ENCODE results near the gene SLC35G6.
"Not testable (repeated sequence)": the region's sequence is repeated elsewhere in the genome, so short reads cannot be mapped to it uniquely, and the experiment has no call there.

The SLC35G6 gene

DNA sequence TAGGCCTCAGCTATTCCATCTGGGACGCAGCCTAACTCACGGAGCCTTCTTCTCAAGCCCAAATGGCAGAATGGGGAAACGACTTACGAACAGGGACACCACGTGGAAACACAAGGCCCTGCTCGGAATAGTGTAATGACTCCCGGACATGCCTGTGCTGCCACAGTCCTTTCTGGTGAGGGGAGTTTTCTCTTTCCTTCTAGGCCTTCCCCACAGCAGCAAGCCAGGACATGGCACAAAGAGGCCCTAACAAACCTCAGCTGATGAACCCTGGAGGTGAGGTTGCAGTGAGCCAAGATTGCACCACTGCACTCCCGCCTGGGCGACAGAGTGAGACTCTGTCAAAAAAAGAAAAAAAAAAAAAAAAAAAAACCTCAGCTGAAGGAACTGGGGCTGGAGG lies 17.2 kb upstream of the SLC35G6 start:
- Histone ChIP-seq H3K36me3 (ENCODE audit: control insufficient read depth, low read depth, low read length) (no peaks in the 10 kb centered on the region), H3K4me1 (ENCODE audit: control insufficient read depth, low read depth, low read length) (peaks cover 6% of the 10 kb centered on the region), H3K9ac (ENCODE audit: low read length) (no peak overlapping the region), H3K27me3 (ENCODE audit: control insufficient read depth, insufficient read depth, low read length) (no peaks in the 10 kb centered on the region), H3K9me3 (ENCODE audit: control insufficient read depth, low read depth, low read length) (no peaks in the 10 kb centered on the region), H3K27ac (ENCODE audit: low read length) (no peak overlapping the region), H3K4me3 (ENCODE audit: low read length) (no peak overlapping the region)

DNA sequence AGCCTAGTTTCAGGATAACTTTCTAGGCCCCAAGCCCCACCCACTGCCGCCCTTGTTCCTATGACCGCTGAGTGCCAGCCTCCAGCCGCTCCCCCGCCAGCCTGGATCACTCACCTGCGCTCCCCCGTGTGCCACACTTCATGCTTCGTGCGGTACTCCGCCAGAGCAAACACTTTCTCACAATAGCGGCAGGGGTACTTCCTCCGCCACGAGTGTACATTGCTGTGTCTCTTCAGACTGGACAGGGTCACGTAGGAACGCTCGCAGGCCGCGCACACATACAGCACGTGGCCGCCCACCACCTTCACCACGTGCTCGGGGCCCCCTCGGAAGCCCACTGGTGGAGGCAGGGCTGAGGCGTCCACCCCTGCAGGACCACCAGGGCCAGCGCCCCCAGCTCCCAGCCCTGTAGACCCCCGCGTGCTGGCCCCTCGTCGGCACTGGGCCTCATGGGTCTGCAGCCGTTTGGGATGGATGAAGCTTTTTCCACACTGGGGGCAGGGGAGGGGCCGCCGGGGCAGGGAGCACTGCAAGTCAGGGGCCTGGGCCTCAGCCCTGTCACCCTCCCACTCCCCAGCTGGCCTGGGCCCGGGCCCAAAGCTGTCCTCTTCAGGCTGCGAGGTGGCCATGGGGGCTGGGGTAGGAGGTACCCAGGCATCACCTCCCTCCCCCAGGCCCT lies 15.5 kb upstream of the SLC35G6 start:
- Histone ChIP-seq H3K4me1 (ENCODE audit: control insufficient read depth, low read depth, low read length) (peaks cover 5% of the 10 kb centered on the region), H3K27ac (ENCODE audit: low read length) (no peak overlapping the region), H3K9ac (ENCODE audit: low read length) (no peak overlapping the region), H3K9me3 (ENCODE audit: control insufficient read depth, low read depth, low read length) (no peaks in the 10 kb centered on the region), H3K4me3 (ENCODE audit: low read length) (no peak overlapping the region), H3K36me3 (ENCODE audit: control insufficient read depth, low read depth, low read length) (no peaks in the 10 kb centered on the region), H3K27me3 (ENCODE audit: control insufficient read depth, insufficient read depth, low read length) (no peaks in the 10 kb centered on the region)

DNA sequence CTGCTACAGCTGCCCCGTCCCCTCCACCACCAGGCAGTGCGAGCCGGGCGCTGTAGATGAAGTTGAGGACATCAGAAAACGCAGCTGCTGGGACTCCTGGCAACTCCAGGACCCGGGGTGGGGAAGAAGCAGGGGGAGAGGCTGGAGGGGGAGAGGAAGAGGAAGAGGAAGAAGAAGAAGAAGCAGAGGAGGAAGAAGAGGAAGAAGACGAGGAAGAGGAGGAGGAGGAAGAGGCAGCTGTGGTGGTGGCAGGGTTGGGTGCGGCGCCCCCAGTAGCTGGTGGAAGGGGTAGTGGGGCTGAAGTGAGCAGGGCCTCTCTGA lies 15.0 kb upstream of the SLC35G6 start:
- H3K27ac ChIP-seq (ENCODE audit: low read length) = no peak overlapping the region
- no peaks in the 10 kb centered on the region for H3K36me3 ChIP-seq (ENCODE audit: control insufficient read depth, low read depth, low read length)
- H3K9ac ChIP-seq (ENCODE audit: low read length) = no peak overlapping the region
- no peaks in the 10 kb centered on the region for H3K27me3 ChIP-seq (ENCODE audit: control insufficient read depth, insufficient read depth, low read length)
- H3K4me1 ChIP-seq (ENCODE audit: control insufficient read depth, low read depth, low read length) = no peaks in the 10 kb centered on the region
- no peaks in the 10 kb centered on the region for H3K9me3 ChIP-seq (ENCODE audit: control insufficient read depth, low read depth, low read length)
- H3K4me3 ChIP-seq (ENCODE audit: low read length) = no peak overlapping the region

DNA sequence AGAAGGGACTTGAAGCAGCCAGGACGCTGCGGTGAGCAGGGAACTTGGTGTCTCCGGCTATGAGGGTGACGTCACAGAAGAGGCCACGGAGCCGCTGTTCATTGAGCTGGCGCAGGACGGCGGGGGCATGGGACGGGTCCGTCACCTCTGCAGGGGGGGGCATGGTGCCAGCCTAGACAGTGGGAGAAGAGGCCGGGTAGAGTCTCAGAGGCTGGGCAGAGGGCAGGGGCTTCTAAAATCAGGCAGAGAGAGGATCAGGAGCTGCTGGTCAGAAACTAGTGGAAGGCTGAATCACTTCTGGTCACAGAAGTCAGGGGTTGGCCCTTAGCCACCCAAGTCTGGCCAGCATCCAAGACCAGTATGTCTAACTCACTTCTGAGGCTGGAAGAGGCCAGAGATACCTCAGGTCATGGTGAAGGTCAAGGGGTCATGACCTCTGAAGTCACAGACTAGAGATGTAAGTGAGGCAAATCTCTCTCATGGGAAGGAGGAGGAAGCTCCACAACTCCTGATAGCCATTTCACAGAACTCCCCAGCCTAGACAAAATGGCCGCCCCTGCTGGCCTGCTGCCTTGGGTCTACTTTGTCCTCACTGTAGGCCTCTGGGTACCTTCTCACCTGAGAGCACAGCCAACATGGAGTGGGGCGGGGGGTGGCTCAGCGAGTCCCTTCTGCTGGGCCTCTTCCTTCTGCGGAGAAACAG lies 14.5 kb upstream of the SLC35G6 start:
- no peak overlapping the region for H3K27ac ChIP-seq (ENCODE audit: low read length)
- no peaks in the 10 kb centered on the region for H3K36me3 ChIP-seq (ENCODE audit: control insufficient read depth, low read depth, low read length)
- H3K9me3 ChIP-seq (ENCODE audit: control insufficient read depth, low read depth, low read length) = no peaks in the 10 kb centered on the region
- no peak overlapping the region for H3K9ac ChIP-seq (ENCODE audit: low read length)
- no peaks in the 10 kb centered on the region for H3K27me3 ChIP-seq (ENCODE audit: control insufficient read depth, insufficient read depth, low read length)
- no peaks in the 10 kb centered on the region for H3K4me1 ChIP-seq (ENCODE audit: control insufficient read depth, low read depth, low read length)
- no peak overlapping the region for H3K4me3 ChIP-seq (ENCODE audit: low read length)

DNA sequence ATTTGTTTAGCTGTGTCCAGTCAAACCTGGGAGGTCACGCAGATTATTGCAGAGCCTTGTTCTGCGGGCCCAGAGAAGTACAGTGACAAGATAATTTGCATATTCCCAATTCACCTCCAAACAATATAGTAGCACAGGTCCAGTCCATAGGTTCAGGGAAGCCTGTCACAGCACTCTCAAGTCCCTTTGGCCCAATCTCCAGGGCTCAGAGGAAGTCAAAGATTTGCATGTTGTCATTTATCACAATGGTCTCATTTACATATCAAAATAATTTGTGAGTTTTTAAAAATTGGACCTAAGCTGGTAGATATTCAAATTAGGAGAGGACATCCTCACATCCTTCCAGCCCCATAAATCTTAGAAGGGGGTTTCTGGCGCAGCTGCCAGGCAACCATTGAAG lies 13.7 kb upstream of the SLC35G6 start:
- Histone ChIP-seq H3K4me3 (ENCODE audit: low read length) (no peak overlapping the region), H3K36me3 (ENCODE audit: control insufficient read depth, low read depth, low read length) (no peaks in the 10 kb centered on the region), H3K4me1 (ENCODE audit: control insufficient read depth, low read depth, low read length) (no peaks in the 10 kb centered on the region), H3K27ac (ENCODE audit: low read length) (no peak overlapping the region), H3K9me3 (ENCODE audit: control insufficient read depth, low read depth, low read length) (no peaks in the 10 kb centered on the region), H3K27me3 (ENCODE audit: control insufficient read depth, insufficient read depth, low read length) (no peaks in the 10 kb centered on the region), H3K9ac (ENCODE audit: low read length) (no peak overlapping the region)

DNA sequence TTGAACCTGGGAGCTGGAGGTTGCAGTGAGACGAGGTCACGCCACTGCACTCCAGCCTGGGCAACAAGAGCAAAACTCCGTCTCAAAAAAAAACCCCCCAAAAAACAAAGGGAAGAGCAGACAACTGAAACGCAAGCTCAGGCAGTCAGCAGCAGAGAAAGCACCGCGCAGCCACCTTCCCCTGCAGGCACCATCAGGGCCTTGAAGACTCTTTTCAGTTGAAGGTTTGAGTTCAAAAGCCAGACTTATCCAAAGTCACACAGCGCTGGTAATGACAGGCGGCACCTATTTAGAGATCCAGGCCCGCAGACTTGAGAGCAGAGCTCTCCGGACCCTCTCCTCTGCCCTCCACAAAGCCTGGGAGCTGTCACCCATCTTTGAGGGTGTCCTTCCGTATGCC lies 13.0 kb upstream of the SLC35G6 start:
- H3K9ac ChIP-seq (ENCODE audit: low read length) = no peak overlapping the region
- no peak overlapping the region for H3K27ac ChIP-seq (ENCODE audit: low read length)
- H3K4me3 ChIP-seq (ENCODE audit: low read length) = no peak overlapping the region
- H3K27me3 ChIP-seq (ENCODE audit: control insufficient read depth, insufficient read depth, low read length) = no peaks in the 10 kb centered on the region
- no peaks in the 10 kb centered on the region for H3K9me3 ChIP-seq (ENCODE audit: control insufficient read depth, low read depth, low read length)
- H3K4me1 ChIP-seq (ENCODE audit: control insufficient read depth, low read depth, low read length) = no peaks in the 10 kb centered on the region
- H3K36me3 ChIP-seq (ENCODE audit: control insufficient read depth, low read depth, low read length) = no peaks in the 10 kb centered on the region

DNA sequence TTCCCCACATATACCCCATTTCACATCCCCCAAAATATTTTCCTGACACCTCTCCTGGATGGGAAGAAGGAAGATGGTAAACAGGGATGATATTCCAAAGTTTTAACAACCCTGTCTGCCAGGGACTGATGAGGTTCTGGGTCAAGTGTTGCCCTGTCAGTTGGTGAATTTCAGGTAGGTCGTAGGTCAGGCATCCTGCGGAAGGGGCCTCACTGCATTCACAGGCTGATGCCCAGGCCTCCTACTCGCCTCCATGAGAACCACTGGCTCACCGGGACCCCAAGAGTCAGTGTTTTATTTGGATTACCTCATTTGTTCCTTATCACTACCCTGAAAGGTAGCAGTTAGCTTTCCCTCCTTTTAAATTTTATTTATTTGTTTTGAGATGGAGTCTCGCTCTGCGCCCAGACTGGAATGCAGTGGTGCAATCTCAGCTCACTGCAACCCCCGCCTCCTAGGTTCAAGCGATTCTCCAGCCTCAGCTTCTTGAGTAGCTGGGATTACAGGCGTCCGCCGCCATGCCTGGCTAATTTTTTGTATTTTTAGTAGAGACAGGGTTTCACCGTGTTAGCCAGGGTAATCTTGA lies 12.3 kb upstream of the SLC35G6 start:
- Histone ChIP-seq H3K4me3 (ENCODE audit: low read length) (no peak overlapping the region), H3K27ac (ENCODE audit: low read length) (no peak overlapping the region), H3K27me3 (ENCODE audit: control insufficient read depth, insufficient read depth, low read length) (no peaks in the 10 kb centered on the region), H3K9ac (ENCODE audit: low read length) (no peak overlapping the region), H3K4me1 (ENCODE audit: control insufficient read depth, low read depth, low read length) (no peaks in the 10 kb centered on the region), H3K9me3 (ENCODE audit: control insufficient read depth, low read depth, low read length) (no peaks in the 10 kb centered on the region), H3K36me3 (ENCODE audit: control insufficient read depth, low read depth, low read length) (no peaks in the 10 kb centered on the region)

DNA sequence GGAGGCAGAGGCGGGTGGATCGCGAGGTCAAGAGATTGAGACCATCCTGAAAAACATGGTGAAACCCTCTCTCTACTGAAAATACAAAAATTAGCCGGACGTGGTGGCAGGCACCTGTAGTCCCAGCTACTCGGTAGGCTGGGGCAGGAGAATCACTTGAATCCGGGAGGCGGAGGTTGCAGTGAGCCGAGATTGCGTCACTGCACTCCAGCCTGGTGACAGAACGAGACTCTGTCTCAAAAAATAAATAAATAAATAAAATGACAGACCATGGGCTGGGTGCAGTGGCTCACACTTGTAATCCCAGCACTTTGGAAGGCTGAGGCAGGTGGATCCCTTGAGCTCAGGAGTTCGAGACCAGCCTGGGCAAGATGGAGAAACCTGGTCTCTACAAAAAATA lies 11.4 kb upstream of the SLC35G6 start:
- not testable (repeated sequence) for H3K4me1 ChIP-seq (ENCODE audit: control insufficient read depth, low read depth, low read length); H3K9ac ChIP-seq (ENCODE audit: low read length); H3K27ac ChIP-seq (ENCODE audit: low read length); H3K27me3 ChIP-seq (ENCODE audit: control insufficient read depth, insufficient read depth, low read length); H3K36me3 ChIP-seq (ENCODE audit: control insufficient read depth, low read depth, low read length); H3K4me3 ChIP-seq (ENCODE audit: low read length); H3K9me3 ChIP-seq (ENCODE audit: control insufficient read depth, low read depth, low read length)

DNA sequence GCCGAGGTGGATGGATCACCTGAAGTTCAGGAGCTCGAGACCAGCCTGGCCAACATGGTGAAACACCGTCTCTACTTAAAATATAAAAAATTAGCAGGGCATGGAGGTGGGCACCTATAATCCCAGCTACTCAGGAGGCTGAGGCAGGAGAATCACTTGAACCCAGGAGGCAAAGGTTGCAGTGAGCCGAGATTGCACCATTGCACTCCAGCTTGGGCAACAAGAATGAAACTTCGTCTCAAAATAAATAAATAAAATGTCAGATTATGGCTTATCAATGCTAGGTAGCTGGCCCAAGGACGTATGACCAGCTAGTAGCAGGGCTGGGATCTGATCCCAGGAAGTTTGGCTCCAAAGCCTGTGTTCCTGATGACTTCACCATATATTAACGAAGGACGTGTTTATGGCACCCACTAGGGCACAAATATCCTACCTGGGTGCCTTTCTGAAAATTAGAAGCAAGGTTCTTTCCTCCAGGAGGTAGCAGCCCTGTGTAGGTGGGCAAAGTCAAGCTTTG lies 10.7 kb upstream of the SLC35G6 start:
- H3K4me1 ChIP-seq (ENCODE audit: control insufficient read depth, low read depth, low read length); H3K27ac ChIP-seq (ENCODE audit: low read length); H3K9ac ChIP-seq (ENCODE audit: low read length): not testable (repeated sequence)

DNA sequence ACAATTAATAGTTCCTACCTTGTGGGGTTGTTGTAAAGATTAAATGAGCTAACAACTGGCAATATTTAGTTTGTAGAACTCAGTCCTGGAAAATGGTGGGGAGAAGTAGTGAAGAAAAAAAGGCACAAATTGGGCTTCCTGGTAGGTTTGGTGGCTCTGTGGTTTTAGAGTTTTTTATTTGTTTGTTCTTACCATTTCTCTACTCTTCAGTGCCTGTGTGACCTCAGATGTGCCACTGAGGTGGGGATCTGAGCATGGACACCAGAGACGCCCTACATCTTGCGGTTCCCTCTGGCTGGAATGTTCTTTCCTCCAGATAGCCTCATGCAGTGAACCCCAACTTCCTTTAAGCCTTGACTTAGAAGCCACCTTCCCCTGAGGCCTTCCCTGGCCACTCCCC lies 9.5 kb upstream of the SLC35G6 start:
- Histone ChIP-seq H3K27me3 (ENCODE audit: control insufficient read depth, insufficient read depth, low read length) (no peaks in the 10 kb centered on the region), H3K9me3 (ENCODE audit: control insufficient read depth, low read depth, low read length) (no peaks in the 10 kb centered on the region), H3K36me3 (ENCODE audit: control insufficient read depth, low read depth, low read length) (no peaks in the 10 kb centered on the region), H3K4me1 (ENCODE audit: control insufficient read depth, low read depth, low read length) (no peaks in the 10 kb centered on the region), H3K9ac (ENCODE audit: low read length) (no peak overlapping the region), H3K27ac (ENCODE audit: low read length) (no peak overlapping the region), H3K4me3 (ENCODE audit: low read length) (no peak overlapping the region)

More for the DNA sequence above, 10.7 kb upstream of the SLC35G6 start:
- H3K9me3 ChIP-seq (ENCODE audit: control insufficient read depth, low read depth, low read length); H3K27me3 ChIP-seq (ENCODE audit: control insufficient read depth, insufficient read depth, low read length); H3K36me3 ChIP-seq (ENCODE audit: control insufficient read depth, low read depth, low read length); H3K4me3 ChIP-seq (ENCODE audit: low read length): not testable (repeated sequence)

DNA sequence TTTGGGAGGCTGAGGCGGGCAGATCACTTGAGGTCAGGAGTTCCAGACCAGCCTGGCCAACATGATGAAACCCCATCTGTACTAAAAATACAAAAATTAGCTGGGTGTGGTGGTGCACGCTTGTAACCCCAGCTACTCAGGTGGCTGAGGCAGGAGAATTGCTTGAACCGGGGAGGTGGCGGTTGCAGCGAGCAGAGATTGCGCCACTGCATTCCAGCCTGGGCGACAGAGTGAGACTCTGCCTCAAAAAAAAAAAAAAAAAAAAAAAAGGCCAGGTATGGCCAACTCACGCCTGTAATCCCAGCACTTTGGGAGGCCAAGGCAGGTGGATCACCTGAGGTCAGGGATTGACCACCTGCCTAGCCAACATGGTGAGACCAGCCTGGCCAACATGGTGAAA lies 6.5 kb upstream of the SLC35G6 start:
- H3K36me3 ChIP-seq (ENCODE audit: control insufficient read depth, low read depth, low read length); H3K27me3 ChIP-seq (ENCODE audit: control insufficient read depth, insufficient read depth, low read length); H3K27ac ChIP-seq (ENCODE audit: low read length); H3K4me3 ChIP-seq (ENCODE audit: low read length); H3K9ac ChIP-seq (ENCODE audit: low read length); H3K9me3 ChIP-seq (ENCODE audit: control insufficient read depth, low read depth, low read length); H3K4me1 ChIP-seq (ENCODE audit: control insufficient read depth, low read depth, low read length): not testable (repeated sequence)

All from iPS-18a (cell line).